GM13976 (cell line): ENCODE results near the gene CSRNP2.
A peak's percentile ranks its signal among the peaks of the same experiment; 100 is the strongest.

ENCODE experiments used
- DNase-seq: peaks from one replicate; pipeline ENCODE4 v3.0.0; 2012; ENCODE audit warnings: low spot score
- CTCF ChIP-seq: IDR thresholded peaks from 2 replicates; pipeline ENCODE4 v1.5.1; 2012; ENCODE audit warnings: borderline replicate concordance, mild to moderate bottlenecking; ENCODE audit not compliant: insufficient read depth; ENCODE audit errors: extremely low read depth, missing control alignments, control extremely low read depth
- in situ Hi-C: fragments of 300-500 bp; cut with MboI; formaldehyde crosslinking; loops from one replicate; pipeline ENCODE4 v1.12.0; 2022; ENCODE audit warnings: low sequenced_read_pairs, mixed read lengths, inconsistent platforms; ENCODE audit not compliant: unreplicated experiment

CSRNP2 gene

GRCh38 chr12:51056242-51056641 is 27.2 kb downstream of the CSRNP2 start:
- in situ Hi-C loops: no loop called here
- DNase-seq: no peak

GRCh38 chr12:51055060-51055459 is 28.3 kb downstream of the CSRNP2 start:
- no peak for TF ChIP-seq CTCF
- in situ Hi-C loops: no loop called here
- no peak for DNase-seq

More at GRCh38 chr12:51056242-51056641, 27.2 kb downstream of the CSRNP2 start:
- TF ChIP-seq CTCF: no peak

GRCh38 chr12:51051787-51052186 is 31.6 kb downstream of the CSRNP2 start:
- in situ Hi-C loops: no loop called here

GRCh38 chr12:51049525-51049924 is 33.9 kb downstream of the CSRNP2 start:
- in situ Hi-C loops: loop anchor here (5.0 kb wide), 1 partner anchor 293 kb away; no protein-coding TSS in a partner anchor
- no peak for TF ChIP-seq CTCF
- no peak for DNase-seq

More at GRCh38 chr12:51051787-51052186, 31.6 kb downstream of the CSRNP2 start:
- TF ChIP-seq CTCF: no peak
- no peak for DNase-seq

- no peak for TF ChIP-seq CTCF
- in situ Hi-C loops: loop anchor here (5.0 kb wide), 1 partner anchor 294 kb away; no protein-coding TSS in a partner anchor
- DNase-seq: no peak
Measured at GRCh38 chr12:51048661-51049251, 34.6 kb downstream of the CSRNP2 start.

- TF ChIP-seq CTCF: peak; percentile 92
- peak; percentile 95 for DNase-seq
- in situ Hi-C loops: loop anchor here (5.0 kb wide), 1 partner anchor 294 kb away; no protein-coding TSS in a partner anchor
Measured at GRCh38 chr12:51047655-51048540, 35.5 kb downstream of the CSRNP2 start, which contains the start of gene LETMD1. Gene LETMD1, plus strand, starts transcription at chr12:51048327. Its CDS starts 30 bp downstream, at chr12:51048357.
